Mucosa of descending colon (tissue), 3 donors: ENCODE measurements around the gene SYT15. TPM values are rescaled to one million over a fixed set of nuclear protein-coding genes. Genes with fewer than 3 reads are reported as not detected.

Experiments used
- ATAC-seq: fragments of 200-7000 bp; cut with Tn5 transposase; one replicate; pipeline ENCODE4 v1.9.1; 2020; ENCODE audit warnings: mild to moderate bottlenecking, moderate library complexity
- DNase-seq, 3 donors: peaks; one replicate each; pipeline ENCODE4 v3.0.0-alpha.2; 2020
- H3K36me3 ChIP-seq: fragments of 200-600 bp; one replicate; pipeline ENCODE4 v1.8.0; 2021; ENCODE audit warnings: low read depth, mild to moderate bottlenecking
- H3K4me1 ChIP-seq: fragments of 200-600 bp; one replicate; pipeline ENCODE4 v1.8.0; 2021; ENCODE audit warnings: low read depth, mild to moderate bottlenecking
- H3K4me3 ChIP-seq: fragments of 200-600 bp; one replicate; pipeline ENCODE4 v1.8.0; 2021; ENCODE audit warnings: mild to moderate bottlenecking
- H3K9me3 ChIP-seq: fragments of 200-600 bp; one replicate; pipeline ENCODE4 v1.8.0; 2021; ENCODE audit warnings: mild to moderate bottlenecking
- intact Hi-C, 2 donors: fragments of 100-400 bp; cut with DNase I in 1 of 2; cut with micrococcal nuclease in 1 of 2; formaldehyde crosslinking; loops; one replicate each; pipeline versions ENCODE4 v1.11.0 to v1.11.1; 2022; cut with DNase I, micrococcal nuclease
- total RNA-seq, 3 donors: library from RNA; stranded (reverse); fragmentation: NEBNext Ultra II Directional in 2 of 3; extraction: Animal tissue kit (Norgen Biotek cat#: 25700) in 2 of 3; gene quantifications; one replicate each; pipeline versions ENCODE4 v1.2.1 to v1.2.4, GENCODE V29; 2021 to 2023
- TF ChIP-seq, protein P1 (sequence below): fragments of 200-600 bp; IDR thresholded peaks from one replicate; pipeline ENCODE4 v1.8.0; 2022; ENCODE audit warnings: antibody characterized with exemption, mild to moderate bottlenecking
- donor health status: DM: no; HTN: no; CAD: no; lungs with moderate emphysema.
- donor health status: DM: no; HTN: no; CAD: no.
- donor health status: DM: no; HTN: yes; CAD: no.

The SYT15 gene
- total RNA-seq, 3 donors from 2014 or later, result 1.4 to 3.2 (median 2.3) TPM

DNA sequence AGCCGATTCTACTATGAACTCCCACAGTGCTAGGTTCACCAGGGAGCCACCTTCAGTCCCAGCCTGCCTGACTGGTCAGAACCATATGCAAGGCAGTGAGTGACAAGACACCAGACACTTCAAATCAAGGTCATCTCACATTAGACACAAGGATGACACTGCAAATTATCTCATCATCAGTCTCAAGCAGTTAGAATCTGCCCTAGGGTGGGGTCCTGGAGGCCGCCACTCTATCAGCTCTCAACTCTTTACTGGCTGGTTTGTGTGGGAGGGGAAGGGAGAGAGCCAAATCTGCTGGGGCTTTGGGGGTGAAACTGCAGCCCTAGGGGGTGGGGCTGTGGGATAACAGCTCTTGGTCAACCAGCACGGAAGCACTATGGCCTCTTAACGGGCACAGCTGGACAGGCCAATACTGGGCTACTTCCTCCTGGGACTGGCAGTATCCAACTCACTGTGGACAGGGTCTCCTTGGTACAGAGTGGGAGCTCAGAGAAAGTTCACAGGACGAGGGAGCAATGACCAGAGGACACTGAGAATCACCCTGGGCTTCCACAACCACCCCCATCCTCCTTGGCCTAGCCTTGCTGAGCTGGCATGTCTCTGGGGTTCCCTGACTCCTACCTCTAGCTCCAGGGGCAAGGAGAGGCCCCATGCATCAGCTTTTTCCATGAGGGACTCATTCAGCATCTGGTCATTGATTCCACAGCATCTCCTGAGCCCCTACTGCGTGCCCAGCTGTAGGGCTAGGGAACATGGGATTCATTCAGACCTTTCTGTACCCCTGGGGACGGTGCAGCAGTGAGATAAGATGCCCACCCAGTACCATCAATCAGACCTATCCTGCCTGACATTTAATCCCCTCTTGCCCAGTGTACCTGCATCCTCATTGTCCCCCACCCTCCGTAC, 27.9 kb upstream of the SYT15 start:
- no peaks in the 10 kb centered on the region for H3K36me3 ChIP-seq
- no peak for ATAC-seq
- H3K4me1 ChIP-seq, result peaks cover 16% of the 10 kb centered on the region
- DNase-seq, result peak in 2 of 3 donors; percentile 3 to 26
- H3K4me3 ChIP-seq, result no peak overlapping the region
- intact Hi-C loops, result no loop called here
- TF ChIP-seq, protein P1, sequence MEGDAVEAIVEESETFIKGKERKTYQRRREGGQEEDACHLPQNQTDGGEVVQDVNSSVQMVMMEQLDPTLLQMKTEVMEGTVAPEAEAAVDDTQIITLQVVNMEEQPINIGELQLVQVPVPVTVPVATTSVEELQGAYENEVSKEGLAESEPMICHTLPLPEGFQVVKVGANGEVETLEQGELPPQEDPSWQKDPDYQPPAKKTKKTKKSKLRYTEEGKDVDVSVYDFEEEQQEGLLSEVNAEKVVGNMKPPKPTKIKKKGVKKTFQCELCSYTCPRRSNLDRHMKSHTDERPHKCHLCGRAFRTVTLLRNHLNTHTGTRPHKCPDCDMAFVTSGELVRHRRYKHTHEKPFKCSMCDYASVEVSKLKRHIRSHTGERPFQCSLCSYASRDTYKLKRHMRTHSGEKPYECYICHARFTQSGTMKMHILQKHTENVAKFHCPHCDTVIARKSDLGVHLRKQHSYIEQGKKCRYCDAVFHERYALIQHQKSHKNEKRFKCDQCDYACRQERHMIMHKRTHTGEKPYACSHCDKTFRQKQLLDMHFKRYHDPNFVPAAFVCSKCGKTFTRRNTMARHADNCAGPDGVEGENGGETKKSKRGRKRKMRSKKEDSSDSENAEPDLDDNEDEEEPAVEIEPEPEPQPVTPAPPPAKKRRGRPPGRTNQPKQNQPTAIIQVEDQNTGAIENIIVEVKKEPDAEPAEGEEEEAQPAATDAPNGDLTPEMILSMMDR, result no peak
- H3K9me3 ChIP-seq, result no peaks in the 10 kb centered on the region

DNA sequence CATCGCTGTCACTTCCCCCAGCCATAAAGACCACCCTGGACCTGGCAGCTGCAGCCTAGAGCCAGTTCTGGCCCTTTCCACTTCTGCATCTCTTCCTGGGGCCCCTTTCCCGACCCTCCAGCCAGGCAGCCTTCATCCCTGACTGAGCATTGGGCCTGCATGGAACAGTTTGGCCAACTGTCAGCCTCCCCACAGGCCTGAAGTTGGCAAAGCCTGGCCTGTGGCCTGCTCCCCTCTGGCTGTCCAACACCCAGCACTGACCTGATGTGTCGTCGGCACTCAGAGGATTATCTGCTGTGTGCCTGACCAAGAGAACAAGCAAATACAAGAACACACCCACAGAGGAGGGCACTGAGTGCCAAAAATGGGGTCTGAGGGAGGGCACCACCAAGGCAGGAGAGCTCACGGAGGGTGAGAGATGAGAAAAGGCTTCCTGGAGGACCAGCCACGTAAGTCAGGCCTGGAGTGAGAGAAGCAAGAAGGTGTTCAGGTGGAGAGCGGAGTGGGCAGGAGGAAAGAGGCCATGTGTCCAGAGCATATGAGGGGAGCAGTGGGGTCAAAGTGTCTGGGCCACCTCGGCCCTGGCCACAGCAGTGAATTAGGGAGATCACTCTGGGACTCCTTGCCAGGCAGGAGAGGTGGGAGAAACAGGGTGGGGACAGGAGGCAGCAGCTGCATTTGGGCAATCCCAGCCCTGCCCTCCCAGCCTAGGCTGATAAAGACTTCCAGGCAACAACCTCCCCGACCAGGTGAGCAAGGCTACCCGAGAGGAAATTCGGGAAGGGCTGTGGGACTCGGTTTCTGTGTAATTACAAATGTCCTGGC, 27.0 kb upstream of the SYT15 start:
- peak; percentile 14 for ATAC-seq
- peak in 2 of 3 donors; percentile 7 to 56 for DNase-seq
- Histone ChIP-seq H3K36me3 (no peaks in the 10 kb centered on the region), H3K9me3 (no peaks in the 10 kb centered on the region), H3K4me1 (peaks cover 16% of the 10 kb centered on the region), H3K4me3 (no peak overlapping the region)
- intact Hi-C loops, result no loop called here
- TF ChIP-seq, protein P1, result no peak

DNA sequence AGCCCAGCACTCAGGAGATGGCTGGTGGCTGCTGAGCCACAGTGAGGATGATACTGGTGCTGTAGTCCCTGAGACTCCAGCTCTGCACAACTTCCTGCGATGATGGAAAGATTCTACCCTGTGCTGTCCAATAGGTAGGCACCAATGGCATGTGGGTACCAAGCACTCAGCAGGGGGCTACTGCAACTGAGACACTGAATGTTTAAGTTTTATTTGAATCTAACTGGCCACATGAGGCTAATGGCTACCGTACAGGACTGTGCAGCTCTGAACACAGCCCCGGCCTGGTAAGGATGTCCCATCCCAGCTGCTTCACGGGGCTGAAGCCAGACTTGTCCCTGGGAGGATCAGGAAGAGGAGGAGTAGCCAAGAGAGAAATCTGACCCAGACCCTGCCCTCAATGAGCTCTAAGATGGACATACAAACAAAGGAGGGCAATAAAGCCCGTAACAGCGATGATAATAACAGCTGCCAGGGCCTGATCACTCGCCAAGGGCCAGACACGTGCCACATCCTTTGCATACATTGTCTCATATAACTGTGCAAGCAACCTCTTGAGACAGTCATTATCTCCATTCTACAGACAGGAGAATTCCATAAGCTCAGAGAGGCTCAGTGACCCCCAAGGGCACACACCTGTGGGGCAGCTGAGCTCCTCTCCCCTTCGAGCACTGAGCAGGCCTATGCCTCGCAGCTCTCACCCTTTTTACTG, 26.2 kb upstream of the SYT15 start:
- DNase-seq (peak; percentile 50 to 64 (median 58)), ATAC-seq (peak; percentile 27)
- Histone ChIP-seq H3K36me3 (no peaks in the 10 kb centered on the region), H3K4me3 (no peak overlapping the region), H3K4me1 (peaks cover 20% of the 10 kb centered on the region), H3K9me3 (no peaks in the 10 kb centered on the region)
- intact Hi-C loops, result no loop called here
- TF ChIP-seq, protein P1, result no peak

DNA sequence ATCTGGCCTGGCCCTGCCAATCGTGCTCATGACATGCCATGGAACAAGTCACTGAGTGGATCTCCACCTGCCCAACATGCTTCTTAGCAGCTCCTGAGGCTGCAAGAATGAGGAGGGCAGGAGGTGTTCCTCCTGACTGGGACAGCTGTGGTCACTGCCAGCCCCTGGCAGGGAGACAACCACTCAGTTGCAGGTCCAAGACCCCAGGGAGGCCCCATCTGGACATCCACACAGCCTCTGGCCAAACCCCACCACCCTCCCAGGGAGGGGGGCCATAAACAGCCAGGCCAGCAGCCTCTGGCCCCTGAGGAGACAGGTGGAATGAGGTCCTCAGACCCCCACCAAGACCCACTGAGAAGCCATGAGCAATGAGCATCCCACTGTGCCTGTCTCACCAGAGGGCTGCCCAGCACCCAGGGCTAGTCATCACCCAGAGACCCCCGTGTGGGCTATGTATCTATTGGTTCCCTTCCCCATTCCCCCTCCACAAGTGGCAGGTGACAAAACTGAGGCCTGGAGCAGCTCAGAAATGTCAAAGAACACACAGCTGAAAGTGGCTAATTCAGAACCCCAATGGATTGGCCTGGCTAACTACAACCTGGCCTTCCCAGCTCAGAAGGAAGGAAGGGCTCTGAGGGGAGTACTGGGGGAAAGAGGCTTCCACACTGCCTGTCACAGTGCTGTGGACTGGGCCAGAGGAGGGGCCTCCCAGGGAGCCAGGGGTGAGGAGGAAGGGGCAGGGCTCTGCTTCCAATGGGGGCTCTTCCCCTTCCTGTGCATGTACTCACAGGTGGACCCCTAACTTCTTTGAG, 25.5 kb upstream of the SYT15 start:
- TF ChIP-seq, protein P1, result no peak
- H3K36me3 ChIP-seq, result no peaks in the 10 kb centered on the region
- H3K4me1 ChIP-seq, result peaks cover 20% of the 10 kb centered on the region
- H3K9me3 ChIP-seq, result no peaks in the 10 kb centered on the region
- ATAC-seq (no peak), DNase-seq (peak; percentile 14 to 46 (median 39))
- H3K4me3 ChIP-seq, result no peak overlapping the region
- intact Hi-C loops, result no loop called here
